Measurements from ENCODE around the gene GRIK4.

GRCh38 chr11:120923866-120924508 is 412.4 kb downstream of the GRIK4 start:
- TF ChIP-seq YY1 (IDR thresholded peaks at IDR 0.05; ENCODE audit: insufficient read depth, insufficient read length) (no peak), ZNF274 (IDR thresholded peaks at IDR 0.05; ENCODE audit: low read depth, low read length) (no peak)

All from NT2/D1 (cell line).